SKM-1 (cell line): Measurements from ENCODE around the gene SFSWAP.
"Not testable (repeated sequence)": the region's sequence is repeated elsewhere in the genome, so short reads cannot be mapped to it uniquely, and the experiment has no call there.

Source experiments
- DNase-seq: peaks from one replicate; lab custom pipeline; 2025; ENCODE audit not compliant: unreplicated experiment; lab: John Stamatoyannopoulos, UW

Gene SFSWAP

GRCh38 chr12:131756441-131756840 is 45.6 kb downstream of the SFSWAP start:
- no peak for DNase-seq

DNA sequence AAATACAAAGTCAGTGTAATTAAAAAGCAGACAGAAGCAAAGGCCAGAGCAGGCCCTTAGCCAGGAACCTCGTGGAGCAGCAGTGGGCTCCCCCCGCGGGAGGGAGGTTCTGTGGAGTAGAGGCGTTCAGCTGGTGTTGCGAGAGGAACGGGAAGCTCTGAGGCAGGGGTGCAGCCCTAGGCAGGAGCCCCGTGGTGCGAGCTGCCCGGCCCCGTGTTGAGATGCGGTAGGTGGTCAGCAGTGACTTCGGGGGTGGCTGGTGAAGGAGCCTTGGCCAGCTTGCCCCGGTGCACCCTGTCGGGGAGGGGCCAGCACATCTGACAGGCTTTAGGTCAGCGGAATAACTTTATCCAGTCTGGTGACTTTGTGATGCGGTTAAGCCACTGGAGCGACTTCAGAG is 46.2 kb downstream of the SFSWAP start:
- no peak for DNase-seq

DNA sequence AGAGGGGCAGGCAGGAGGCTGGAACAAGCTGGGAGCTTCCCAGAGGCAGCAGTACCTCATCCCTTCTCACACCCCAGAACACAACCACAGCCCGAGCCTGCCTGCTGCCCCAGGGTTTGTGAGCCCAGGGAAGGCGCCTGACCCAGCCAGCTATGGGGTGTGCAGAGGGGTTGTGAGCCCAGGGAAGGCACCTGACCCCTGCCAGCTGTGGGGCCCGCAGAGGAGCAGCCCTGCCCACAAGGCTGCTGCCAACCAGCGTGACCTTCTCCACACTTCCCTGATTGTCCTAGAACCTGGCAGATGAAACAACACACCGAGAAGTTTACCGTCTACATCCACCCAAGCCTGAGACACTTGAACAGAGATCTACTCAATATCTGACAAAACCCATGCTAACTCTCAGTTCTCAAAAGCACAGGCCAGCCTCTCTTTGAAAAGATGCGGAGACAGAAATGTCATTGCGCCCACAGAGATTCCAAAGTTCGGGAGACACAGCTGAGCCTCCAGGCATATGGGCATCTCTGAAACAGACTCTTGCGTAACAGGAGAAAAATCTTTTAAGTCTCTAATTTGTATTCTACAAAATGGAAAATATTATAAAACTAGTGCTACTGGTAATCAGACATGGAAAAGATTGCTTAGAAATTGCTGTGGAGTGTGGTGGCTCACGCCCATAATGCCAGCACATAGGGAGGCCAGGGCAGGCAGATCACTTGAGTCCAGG is 47.3 kb downstream of the SFSWAP start:
- no peak for DNase-seq

DNA sequence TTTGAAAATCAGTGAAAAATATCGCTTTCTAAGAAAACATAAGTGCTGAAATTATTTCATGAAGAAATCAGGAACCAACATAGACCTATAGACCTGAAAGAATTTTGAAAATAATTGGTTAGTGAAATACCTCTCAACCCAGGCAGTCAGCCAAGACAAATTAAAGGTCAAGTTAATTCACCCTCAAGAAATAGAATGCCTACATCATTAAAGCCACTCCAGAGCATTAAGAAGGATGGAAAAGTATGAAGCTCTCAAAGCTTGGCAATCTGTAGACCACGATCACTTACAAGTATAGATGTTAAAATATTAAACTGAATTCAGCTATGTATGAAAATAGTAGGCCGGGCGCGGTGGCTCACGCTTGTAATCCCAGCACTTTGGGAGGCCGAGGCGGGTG is 48.3 kb downstream of the SFSWAP start:
- DNase-seq, result no peak

DNA sequence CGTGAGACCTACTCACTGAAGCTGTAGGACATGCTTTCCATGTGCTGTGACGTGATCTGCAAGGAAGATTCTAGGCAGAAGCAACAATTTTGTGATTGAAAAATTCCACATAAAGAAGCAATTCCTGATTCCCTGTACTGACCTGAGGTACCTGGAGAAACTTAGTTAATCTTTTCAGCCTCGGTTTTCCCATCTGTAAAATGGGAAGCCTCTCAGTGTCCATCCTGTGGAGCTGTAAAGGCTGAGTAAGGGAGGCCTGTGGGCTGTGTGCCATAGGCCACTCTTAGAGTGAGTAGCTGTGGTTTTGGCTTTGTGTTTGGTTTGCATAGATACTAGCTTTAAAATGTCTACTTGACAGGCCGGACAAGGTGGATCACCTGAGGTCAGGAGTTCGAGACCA is 50.7 kb downstream of the SFSWAP start:
- no peak for DNase-seq

DNA sequence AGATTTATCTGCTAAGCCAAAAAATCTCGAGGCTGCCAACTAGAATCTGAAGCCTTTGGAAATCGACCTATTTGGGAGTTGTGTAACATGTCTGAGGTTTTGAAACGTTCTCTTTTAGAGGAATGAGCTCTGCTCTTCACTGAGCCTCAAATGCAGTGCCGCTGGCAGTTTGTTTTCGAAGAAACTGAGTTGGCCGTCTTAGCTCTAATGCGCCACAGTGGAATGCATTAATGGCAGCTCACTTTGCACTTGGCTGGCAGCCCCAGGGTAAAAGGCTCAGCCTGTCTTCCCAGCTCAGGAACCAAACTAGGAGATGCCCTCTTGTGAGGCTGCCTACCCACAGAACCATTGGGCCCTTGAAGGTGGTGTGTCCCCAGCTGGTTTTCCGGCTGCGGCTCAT is 53.8 kb downstream of the SFSWAP start:
- DNase-seq, result no peak

DNA sequence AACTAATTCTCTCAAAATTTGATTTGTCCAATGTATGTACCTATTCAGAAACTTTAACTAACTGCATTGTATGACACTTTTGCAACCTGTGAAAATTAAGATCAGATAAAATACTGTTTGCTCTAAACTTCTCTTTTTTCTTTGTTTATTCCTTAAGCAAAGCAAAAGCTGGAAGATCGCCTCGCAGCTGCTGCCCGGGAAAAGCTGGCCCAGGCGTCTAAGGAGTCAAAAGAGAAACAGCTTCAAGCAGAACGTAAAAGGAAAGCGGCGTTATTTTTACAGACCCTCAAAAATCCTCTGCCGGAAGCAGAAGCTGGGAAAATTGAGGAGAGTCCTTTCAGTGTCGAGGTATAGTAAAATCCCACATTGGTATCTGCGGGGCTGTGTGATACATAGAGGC is 55.1 kb downstream of the SFSWAP start:
- DNase-seq, result no peak

GRCh38 chr12:131766382-131767107 is 55.7 kb downstream of the SFSWAP start:
- DNase-seq, result no peak

DNA sequence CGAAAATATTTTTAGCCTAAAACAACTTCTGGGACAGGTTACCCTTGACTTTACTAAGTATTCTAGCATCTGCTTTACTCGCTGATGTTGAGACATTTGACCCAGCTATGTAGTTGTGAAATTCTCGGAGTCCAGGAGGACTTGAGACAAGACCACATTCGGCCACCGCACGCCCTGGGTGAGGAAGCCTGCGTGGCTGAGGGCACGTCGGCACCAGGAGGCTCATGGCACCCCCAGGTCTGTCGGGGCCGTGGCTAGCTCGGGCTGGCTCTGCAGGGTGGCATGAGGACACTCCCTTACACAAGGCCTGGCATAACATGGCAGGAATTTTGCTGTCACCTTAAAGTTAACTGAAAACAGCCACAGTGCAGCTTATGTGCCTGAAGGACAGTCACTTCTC is 59.2 kb downstream of the SFSWAP start:
- DNase-seq, result no peak

DNA sequence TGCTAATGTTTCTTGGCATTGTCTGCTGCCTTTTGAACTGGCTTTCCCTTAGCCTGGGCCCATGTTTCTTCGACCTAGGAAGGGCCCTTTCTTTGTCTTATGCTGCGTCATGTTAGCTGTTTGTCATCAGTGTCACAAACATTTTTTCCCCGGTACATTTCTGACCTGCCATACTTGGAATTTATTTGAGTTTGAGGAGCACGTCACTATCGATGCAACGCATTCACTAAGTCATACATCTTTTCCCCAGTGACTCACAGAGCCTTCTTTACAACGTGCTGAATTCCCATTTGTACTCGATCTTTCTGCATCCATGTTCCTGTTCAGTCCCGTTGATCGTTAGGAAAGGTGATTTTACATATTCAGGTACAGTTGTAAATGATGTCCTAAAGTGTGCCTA is 61.1 kb downstream of the SFSWAP start:
- DNase-seq, result no peak

GRCh38 chr12:131773582-131774221 is 62.8 kb downstream of the SFSWAP start:
- DNase-seq, result no peak

DNA sequence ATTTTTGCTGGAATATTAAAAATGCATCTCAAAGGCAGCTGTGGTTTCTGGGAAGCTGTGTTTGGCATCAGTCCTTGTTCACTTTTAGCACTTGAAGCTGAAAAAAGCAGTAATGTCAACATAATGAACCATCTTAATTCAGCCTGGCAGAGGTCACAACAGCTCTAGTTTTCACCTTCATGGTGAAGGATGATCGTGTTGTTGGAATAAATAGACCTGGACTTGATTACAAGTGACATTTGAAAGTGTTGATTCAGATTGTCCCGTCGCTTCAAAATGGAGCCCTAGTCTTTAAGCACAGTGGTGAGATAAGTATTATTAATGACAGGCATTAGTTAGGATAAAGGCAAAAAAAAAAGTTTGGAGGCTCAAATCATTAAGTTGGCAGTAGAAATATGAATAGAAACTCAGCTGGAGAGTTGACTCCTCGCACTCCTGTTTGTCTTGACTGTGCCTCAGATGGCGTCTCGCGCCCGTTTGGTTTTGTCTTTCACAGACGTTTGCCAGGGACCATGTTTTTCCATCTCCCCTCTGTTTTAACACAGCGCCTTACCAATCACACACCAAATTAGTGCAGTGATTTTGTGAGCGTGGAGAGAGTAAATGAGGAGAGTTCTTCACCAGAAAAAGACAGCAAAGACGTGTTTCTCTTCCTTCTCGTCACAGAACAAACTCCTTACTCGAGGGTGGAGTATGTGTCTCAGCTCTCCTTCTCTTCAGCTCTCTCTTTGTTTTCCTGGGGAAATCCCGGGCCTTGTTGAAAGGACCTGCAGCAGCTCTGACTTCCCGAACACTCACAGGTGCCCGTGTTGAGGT is 63.9 kb downstream of the SFSWAP start:
- DNase-seq, result no peak

- DNase-seq, result no peak
These were observed 64.7 kb downstream of the SFSWAP start for GRCh38 chr12:131775392-131776236.

DNA sequence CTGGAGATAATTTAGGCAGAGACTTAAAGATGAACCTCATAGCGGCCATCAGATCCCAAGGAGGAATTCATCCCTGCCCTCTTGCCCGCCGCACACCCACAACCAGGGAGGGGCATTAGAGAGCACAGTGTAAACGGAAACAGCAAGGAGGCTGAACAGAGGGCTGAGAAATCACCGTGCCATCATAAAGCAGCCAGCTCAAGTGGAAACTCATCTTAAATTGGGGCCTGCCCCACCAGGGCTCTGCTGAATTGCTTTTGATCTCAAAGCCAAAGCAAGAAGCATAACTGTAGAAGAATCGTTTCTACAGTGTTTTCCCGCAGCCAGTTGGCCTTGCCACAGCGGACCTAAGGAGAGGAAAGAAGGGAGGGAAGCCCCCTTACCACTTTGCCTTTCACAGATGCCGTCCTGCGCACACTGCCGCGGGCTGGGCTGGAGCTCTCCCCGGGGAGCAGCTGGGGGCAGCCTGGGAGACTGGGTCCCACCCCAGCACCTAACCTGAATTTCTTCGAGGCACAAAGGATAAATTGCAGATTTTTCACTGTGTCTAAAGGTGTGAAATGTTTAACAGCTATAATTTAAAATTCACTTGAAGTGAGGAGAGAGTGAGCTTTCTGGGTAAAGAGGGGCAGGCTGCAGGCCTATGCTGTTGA is 65.5 kb downstream of the SFSWAP start:
- no peak for DNase-seq

GRCh38 chr12:131777269-131777668 is 66.4 kb downstream of the SFSWAP start:
- DNase-seq, result not testable (repeated sequence)

DNA sequence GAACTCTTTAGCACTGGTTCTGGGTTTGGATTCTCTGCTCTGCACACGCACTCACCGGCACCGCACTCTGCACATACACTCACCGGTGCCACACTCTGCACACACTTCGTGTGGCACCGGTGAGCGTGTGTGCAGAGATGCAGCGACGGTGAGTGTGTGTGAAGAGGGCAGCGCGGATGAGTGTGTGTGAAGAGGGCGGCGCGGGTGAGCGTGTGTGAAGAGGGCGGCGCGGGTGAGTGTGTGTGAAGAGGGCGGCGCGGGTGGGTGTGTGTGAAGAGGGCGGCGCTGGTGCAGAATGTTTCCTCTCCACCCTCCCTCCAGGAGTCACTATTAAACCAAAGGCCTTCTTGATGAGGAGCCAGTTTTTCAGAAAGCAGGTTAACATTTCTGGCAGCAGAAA is 68.1 kb downstream of the SFSWAP start:
- DNase-seq, result no peak

DNA sequence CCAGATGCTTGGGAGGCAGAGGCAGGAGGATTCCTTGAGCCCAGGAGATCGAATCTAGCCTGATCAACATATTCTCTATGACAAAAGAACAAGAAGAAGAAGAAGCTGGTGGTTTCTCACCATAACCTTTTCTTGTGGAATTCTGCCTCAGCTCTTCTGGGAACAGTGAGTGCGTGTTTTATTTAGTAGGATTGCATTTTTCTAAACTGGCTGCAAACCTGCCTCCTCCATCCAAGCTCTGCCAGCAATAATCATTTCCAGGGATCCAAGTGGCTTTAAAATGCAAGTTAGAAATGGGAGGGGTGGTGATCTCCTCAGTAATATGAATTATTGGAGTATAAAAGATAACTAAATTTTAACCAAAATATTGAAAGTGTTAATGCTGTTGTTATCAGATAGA is 71.2 kb downstream of the SFSWAP start:
- DNase-seq, result no peak

DNA sequence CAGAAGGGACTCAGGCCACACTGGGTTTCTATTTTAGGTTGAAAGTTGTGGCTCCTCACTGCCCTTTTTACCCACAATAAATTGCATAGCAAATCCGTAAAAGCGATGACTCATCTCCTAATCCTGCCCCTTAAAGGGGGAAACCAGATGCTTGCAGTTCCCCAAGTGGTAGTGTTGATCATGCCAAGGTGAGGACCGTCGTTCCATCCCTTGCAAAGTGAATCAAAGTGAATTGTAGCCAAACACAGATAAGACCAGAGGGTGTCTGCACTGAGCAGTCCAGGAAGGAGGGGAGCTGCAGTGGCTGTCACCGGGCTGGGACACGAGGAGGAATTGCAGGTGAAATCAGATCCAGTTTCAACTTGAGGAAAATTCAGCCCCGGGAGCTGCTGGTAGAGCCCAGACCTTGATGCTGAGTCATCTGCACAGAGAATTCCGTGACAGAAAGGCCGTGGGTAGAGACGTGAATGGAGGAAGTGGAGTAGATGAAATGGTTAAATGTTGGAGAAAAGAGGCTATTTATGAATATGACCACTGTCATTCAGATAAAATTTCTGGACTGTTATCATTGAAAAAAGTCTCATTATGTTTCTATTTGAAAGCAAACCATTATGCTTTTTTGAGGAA is 73.1 kb downstream of the SFSWAP start:
- no peak for DNase-seq

GRCh38 chr12:131784909-131785762 is 74.2 kb downstream of the SFSWAP start:
- no peak for DNase-seq
